ENCODE results near the gene PDZD7.

PDZD7 gene

DNA sequence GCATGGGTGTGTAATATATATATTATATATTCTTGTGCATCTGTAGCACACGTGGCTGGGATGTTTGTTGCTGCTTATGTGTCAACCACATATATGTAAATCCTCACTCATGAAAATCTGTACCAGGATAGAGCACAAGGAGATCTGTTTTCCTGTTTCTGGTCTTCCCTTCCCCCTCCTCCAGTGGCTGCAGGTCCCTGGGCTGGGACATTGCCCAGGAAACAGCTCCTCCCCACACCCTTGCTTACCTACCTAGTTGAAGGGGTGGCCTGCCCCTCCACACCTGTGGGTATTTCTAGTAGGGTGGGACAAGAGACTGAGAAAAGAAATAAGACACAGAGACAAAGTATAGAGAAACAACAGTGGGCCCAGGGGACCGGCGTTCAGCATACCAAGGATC lies 2.3 kb upstream of the PDZD7 start:
- Histone ChIP-seq H3K9me3 (ENCODE audit: control insufficient read depth, insufficient read depth, low read length) (no peaks in the 10 kb centered on the region), H3K4me2 (ENCODE audit: low read length) (no peak overlapping the region), H3K4me1 (ENCODE audit: control insufficient read depth, low read length) (peaks cover 33% of the 10 kb centered on the region), H3K36me3 (ENCODE audit: control insufficient read depth, low read length) (no peaks in the 10 kb centered on the region), H3K4me3 (ENCODE audit: low read length) (no peak overlapping the region), H3K27ac (ENCODE audit: low read depth, low read length) (no peak overlapping the region), H3K9me2 (replicated peaks; ENCODE audit: control insufficient read depth, low read length) (no peaks in the 10 kb centered on the region), H3K27me3 (ENCODE audit: control insufficient read depth, low read length) (peaks cover 65% of the 10 kb centered on the region), H3F3A (ENCODE audit: control insufficient read depth, insufficient read depth) (no peaks in the 10 kb centered on the region), H4K20me1 (ENCODE audit: control insufficient read depth, insufficient read depth, low read depth, low read length) (no peaks in the 10 kb centered on the region), H3K79me2 (ENCODE audit: control insufficient read depth, low read length) (no peaks in the 10 kb centered on the region)
- TF ChIP-seq EZH2phosphoT487 (IDR thresholded peaks at IDR 0.05; ENCODE audit: borderline replicate concordance, low read length) = no peak
- TF ChIP-seq, protein P1, sequence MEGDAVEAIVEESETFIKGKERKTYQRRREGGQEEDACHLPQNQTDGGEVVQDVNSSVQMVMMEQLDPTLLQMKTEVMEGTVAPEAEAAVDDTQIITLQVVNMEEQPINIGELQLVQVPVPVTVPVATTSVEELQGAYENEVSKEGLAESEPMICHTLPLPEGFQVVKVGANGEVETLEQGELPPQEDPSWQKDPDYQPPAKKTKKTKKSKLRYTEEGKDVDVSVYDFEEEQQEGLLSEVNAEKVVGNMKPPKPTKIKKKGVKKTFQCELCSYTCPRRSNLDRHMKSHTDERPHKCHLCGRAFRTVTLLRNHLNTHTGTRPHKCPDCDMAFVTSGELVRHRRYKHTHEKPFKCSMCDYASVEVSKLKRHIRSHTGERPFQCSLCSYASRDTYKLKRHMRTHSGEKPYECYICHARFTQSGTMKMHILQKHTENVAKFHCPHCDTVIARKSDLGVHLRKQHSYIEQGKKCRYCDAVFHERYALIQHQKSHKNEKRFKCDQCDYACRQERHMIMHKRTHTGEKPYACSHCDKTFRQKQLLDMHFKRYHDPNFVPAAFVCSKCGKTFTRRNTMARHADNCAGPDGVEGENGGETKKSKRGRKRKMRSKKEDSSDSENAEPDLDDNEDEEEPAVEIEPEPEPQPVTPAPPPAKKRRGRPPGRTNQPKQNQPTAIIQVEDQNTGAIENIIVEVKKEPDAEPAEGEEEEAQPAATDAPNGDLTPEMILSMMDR (IDR thresholded peaks at IDR 0.05; ENCODE audit: low read depth, low read length, poor library complexity, severe bottlenecking) = no peak

DNA sequence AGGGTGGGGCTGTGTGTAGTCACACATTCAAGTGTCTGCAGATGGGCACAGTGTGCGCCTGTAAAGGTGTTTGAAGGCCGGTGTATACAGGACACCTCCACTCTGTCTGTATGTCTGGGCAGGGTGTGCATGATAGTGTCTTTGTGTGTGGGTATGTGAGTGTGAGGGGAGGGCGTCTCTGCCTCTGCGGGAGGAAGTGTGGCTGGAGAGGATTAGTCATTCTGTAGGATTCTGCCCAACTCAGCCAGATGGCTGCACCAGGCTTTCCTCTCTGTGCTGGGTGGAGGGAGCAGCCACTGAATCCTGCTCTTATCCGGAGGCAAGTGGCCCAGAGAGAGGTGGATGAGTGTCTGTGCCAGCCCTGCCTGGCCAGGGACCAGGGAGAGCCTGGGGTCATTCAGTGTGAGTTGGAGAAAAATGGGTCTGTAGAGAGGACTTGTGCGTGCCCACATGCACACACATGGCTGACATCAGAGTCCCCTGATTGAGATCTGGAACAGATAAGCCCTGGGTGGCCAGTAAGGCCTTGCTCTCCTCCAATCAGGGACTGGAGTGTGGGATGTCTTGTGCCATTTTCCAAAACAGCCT lies 1.8 kb upstream of the PDZD7 start:
- TF ChIP-seq, protein P1 (IDR thresholded peaks at IDR 0.05; ENCODE audit: low read depth, low read length, poor library complexity, severe bottlenecking) = no peak
- TF ChIP-seq EZH2phosphoT487 (IDR thresholded peaks at IDR 0.05; ENCODE audit: borderline replicate concordance, low read length) = no peak; the same call in 1 of the 2 replicates

DNA sequence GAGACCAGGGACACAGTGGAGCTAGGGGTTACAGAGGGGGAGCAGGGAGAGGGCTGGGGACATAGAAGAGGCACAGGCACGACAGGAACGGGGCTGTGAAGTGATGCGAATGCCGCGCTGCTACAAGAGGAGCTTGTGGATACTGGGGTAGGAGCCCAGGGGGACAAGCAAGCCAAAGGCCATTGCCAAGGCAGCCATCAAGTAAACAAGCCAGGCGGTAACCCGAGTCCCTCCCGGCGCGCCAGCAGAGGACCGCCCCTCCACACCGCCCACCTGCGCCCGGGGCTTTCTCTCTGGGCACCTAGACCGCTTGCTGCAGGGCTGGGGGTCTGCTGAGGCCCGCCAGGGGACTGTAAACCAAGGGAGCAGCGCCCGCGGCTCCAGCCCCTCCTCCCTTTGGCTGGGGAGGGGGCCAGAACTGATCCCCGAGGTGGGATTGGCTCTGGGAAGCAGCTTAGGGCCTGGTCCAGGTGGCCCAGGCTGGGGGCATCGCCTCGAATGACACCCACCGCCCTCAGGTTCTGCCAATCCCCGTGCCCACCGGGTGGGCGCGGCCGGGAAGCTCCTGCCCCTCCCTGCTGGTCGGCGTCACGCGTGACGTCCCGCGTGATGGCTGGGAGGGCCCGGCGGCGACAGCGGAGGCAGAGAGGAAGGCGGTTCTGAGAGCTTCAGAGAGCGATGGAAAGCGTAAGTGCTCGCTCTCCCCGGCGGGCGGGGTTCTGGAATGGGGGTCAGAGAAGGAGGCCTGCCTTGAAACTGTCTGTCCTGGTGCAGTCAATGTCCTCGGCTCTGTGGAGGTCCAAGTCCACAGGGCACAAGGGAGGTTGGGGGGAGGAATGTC lies 1.1 kb upstream of the PDZD7 start:
- Histone ChIP-seq H3K9me3 (ENCODE audit: control insufficient read depth, insufficient read depth, low read length) (no peaks in the 10 kb centered on the region), H3K4me1 (ENCODE audit: control insufficient read depth, low read length) (peaks cover 33% of the 10 kb centered on the region), H3K4me2 (ENCODE audit: low read length) (peak overlapping the region; percentile 95), H4K20me1 (ENCODE audit: control insufficient read depth, insufficient read depth, low read depth, low read length) (no peaks in the 10 kb centered on the region), H3K36me3 (ENCODE audit: control insufficient read depth, low read length) (no peaks in the 10 kb centered on the region), H3K4me3 (ENCODE audit: low read length) (peak overlapping the region; percentile 73), H3K27ac (ENCODE audit: low read depth, low read length) (no peak overlapping the region), H3K27me3 (ENCODE audit: control insufficient read depth, low read length) (peaks cover 65% of the 10 kb centered on the region), H3K9me2 (replicated peaks; ENCODE audit: control insufficient read depth, low read length) (no peaks in the 10 kb centered on the region), H3K79me2 (ENCODE audit: control insufficient read depth, low read length) (no peaks in the 10 kb centered on the region), H3F3A (ENCODE audit: control insufficient read depth, insufficient read depth) (no peaks in the 10 kb centered on the region)
- TF ChIP-seq EZH2phosphoT487 (IDR thresholded peaks at IDR 0.05; ENCODE audit: borderline replicate concordance, low read length) = no peak
- TF ChIP-seq, protein P1 (IDR thresholded peaks at IDR 0.05; ENCODE audit: low read depth, low read length, poor library complexity, severe bottlenecking) = no peak

More for the DNA sequence above, 1.8 kb upstream of the PDZD7 start:
- H3K79me2 ChIP-seq (ENCODE audit: control insufficient read depth, low read length) = no peaks in the 10 kb centered on the region
- H3F3A ChIP-seq (ENCODE audit: control insufficient read depth, insufficient read depth) = no peaks in the 10 kb centered on the region
- peaks cover 66% of the 10 kb centered on the region for H3K27me3 ChIP-seq (ENCODE audit: control insufficient read depth, low read length)
- H3K4me2 ChIP-seq (ENCODE audit: low read length) = peak overlapping the region; percentile 95
- H3K9me3 ChIP-seq (ENCODE audit: control insufficient read depth, insufficient read depth, low read length) = no peaks in the 10 kb centered on the region
- peaks cover 33% of the 10 kb centered on the region for H3K4me1 ChIP-seq (ENCODE audit: control insufficient read depth, low read length)
- H3K27ac ChIP-seq (ENCODE audit: low read depth, low read length) = no peak overlapping the region
- H3K9me2 ChIP-seq (replicated peaks; ENCODE audit: control insufficient read depth, low read length) = no peaks in the 10 kb centered on the region
- H3K4me3 ChIP-seq (ENCODE audit: low read length) = peak overlapping the region; percentile 73
- H4K20me1 ChIP-seq (ENCODE audit: control insufficient read depth, insufficient read depth, low read depth, low read length) = no peaks in the 10 kb centered on the region
- H3K36me3 ChIP-seq (ENCODE audit: control insufficient read depth, low read length) = no peaks in the 10 kb centered on the region
